Activated T-helper 9 cell treated with anti-CD3 and anti-CD28 coated beads, Interleukin-2, amount 50 U/mL, for 16 hours (primary cell): ENCODE results near the gene HSPB6.
"Not testable (repeated sequence)": the region's sequence is repeated elsewhere in the genome, so short reads cannot be mapped to it uniquely, and the experiment has no call there.

Experiments used
- DNase-seq: peaks from one replicate; pipeline ENCODE4 v3.0.0-alpha.2; 2020; ENCODE audit warnings: low read depth

Gene HSPB6, protein sequence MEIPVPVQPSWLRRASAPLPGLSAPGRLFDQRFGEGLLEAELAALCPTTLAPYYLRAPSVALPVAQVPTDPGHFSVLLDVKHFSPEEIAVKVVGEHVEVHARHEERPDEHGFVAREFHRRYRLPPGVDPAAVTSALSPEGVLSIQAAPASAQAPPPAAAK

DNA sequence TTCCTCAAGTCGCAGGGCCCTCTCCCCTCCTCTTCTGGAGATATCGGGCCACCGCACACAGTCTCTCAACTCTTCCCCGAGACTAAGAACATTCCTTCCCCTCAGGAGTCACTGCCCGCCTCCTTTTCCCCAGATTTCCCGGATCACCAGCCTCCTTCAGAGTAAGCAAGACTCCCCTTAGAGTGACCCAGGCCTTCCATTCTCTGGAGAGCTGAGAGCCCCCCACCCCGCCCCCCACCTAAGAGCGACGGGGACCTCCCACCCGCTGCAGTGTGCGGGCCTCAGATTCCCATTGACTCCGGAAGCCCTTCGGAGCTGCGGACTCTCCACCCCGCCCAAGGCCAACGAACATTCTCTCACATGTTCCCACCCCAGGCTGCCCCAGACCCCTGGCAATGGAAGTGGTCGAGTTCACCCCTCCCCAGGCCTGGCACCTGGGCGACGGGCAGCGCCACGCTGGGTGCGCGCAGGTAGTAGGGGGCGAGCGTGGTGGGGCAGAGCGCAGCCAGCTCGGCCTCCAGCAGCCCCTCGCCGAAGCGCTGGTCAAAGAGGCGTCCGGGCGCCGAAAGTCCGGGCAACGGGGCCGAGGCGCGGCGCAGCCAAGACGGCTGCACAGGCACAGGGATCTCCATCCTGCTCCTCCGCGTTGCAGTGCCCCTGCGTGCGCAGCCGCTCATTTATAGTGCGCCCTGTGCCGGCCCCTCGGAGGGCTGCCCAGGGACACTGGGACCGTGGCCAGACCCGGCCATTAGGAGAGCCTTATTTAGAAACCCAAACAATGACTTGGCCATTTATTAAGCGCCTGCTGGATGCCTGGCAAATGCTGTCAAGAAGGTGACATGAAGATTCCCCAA lies at the start of gene HSPB6:
HSPB6 (minus strand) TSS at position 653 of the 854 bp plus-strand sequence; CDS start at position 632, 21 bp downstream.
- no peak for DNase-seq

DNA sequence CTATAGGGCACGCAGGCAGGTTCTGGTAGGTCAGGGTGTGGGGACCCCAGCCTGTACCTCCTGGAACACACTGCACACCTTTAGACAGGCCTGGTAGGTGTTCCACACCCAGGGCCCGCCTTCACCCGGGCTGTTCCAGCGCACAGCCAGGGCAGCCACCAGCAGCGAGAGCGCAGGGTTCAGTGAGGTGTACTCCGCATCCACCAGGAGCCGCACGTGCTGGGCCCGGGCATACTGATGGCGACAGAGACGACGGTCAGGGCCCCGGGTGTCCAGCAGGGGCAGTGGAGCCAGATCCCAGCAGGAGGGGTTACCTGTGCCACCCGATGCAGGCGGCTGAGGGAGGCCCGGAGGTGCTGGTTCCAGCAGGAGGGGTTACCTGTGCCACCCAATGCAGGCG lies 49.8 kb upstream of the HSPB6 start:
- no peak for DNase-seq

DNA sequence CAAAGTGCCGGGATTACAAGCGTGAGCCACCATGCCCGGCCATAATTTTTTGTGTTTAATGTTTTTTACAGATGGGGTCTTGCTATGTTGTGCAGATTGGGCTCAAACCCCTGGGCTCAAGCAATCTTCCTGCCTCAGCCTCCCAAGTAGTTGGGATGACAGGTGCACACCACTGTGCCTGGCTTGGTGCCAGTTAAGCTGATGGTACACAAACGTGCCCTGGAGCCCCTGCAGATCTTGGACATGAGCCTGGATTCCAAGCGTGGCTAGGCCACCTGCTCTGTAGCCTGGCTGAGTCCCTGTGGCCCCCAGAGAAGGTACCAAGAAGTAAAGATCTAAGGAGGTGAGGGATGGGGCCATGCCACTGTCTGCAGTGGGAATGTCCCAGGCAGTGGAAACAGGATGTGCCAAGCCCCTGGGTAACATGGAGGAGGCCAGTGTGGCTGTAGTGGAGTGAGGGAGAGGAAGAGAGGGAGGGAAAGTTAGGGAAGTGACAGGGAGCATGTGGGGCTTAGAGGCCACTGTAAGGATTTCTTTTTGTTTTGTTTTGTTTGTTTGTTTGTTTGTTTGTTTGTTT lies 48.8 kb upstream of the HSPB6 start:
- DNase-seq = no peak

DNA sequence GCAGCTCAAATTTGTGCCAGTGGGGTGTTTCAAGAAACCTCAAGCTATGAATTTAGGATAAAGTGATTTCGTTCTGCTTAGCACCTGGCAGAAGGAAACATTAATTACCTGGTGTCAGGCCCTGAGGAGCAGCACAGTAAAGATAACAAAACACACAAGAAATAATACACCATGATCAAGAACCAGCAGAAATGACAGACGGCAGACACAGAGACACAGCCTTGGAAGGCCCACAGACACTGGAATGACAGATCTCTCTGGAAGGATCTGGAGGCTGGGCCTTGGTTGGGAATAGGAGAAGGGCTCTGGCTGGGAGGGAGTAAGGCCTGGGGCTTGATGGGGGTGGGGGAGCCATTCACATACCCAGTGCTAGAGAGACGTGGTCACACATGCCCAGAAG lies 45.0 kb upstream of the HSPB6 start:
- DNase-seq = no peak

DNA sequence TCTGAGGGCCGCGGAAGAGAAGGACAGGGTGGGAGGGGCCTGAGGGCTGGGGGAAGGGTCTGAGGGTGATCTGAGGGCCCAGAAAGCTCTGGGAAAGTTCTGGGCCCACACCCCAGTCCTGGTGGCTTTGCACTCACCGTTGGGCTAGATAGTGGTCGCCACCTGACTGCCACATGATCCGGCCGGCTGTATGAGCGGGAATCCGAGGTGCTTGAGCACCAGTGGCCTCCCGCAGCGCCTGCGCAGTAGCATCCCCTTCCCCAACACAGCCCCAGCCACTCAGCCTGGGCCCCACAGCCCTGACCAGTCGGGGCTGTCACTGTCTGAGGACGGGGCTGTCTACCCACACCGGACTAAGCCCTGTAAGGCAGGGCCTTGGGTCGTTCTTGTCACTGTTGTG lies 40.8 kb upstream of the HSPB6 start:
- DNase-seq = no peak

DNA sequence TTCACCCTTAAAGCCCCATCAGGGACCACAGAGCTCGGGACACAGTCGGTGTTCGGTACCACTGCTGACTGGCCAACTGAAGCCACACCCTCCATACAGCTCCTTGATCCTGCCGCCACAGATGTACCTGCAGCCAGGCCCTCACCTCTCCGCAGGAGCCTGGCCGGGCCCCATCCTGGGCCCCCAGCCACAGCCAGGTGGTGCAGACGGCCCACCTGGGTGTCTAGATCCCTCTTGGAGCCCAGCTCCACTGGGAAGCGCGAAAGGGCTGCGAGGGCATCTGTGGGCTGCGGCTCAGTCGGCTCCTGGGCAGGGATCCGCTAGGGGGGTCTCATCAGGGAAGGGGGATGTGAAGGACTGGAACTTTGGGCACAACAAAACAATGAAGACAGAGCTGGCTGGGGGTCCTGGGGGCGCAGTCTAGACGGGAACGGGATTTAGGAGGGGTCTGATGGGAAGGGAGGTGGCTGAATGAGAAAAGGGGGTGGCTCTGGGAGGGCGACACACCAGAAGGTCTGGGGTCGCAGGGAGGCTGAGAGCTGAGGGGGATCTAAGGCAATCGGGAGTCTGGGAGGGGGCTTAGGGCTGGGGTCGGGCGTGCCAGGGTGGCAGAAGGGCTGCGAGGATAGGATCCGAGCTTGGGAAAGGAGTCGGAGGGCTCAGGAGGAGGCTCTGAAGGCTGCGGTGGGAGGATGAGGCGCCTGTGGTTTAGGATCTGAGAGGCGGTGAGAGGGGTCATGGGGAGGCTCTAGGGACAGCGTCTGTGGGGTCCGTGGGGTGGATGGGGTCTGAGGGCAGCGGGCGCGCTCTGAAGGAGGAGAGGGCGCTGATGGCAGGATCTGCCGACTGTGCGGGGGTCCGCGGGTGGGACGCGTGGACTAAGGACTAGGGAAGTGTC lies 40.1 kb upstream of the HSPB6 start:
- DNase-seq = no peak

DNA sequence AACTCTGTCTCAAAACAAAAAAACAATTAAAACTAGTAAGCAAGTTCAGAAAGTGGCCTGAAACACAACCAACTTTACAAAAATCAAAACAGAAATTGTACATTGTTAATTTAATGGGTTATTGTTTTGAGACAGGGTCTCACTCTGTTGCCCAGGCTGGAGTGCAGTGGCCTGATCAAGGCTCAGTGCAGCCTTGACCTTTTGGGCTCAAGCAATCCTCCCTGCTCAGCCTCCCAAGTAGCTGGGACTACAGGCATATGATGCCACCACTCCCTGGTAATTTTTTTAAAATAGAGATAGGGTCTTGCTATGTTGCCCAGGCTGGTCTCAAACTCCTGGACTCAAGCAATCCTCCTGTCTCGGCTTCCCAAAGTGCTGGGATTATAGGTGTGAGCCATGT lies 38.7 kb upstream of the HSPB6 start:
- DNase-seq = not testable (repeated sequence)

DNA sequence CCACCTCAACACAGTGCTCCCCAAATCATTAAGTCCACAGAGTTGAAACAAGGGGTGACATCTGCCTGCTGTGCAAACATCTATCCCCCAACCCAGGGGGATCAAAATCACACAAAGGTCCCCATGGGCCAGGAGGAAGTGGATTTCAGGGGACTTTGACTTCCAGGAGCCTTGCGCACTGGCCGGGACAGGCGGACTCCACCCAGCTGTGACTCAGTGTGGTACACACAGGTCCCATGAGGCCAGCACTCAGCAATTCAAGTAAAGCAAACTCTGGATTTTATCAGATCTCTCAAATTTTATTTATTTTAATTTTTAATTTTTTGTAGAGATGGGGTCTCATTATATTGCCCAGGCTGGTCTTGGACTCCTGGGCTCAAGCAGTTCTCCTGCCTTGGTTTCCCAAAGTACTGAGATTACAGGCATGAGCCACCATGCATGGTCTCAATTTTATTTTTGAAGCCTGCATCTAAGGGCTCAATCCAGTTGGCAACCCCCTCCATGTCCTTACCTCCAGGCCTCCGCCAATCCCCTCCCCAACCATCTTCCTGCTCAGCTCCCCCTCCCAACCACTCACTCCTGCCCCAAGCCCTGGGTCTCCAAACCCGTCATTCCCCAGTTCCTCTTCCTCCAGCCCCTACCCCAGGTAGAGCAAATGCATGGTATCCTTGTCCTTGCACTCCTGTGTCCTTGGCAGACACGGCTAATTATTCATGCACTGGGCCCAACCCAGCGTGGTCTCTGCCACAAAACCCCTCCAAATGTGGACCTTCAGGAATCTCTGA lies 36.7 kb upstream of the HSPB6 start:
- no peak for DNase-seq

DNA sequence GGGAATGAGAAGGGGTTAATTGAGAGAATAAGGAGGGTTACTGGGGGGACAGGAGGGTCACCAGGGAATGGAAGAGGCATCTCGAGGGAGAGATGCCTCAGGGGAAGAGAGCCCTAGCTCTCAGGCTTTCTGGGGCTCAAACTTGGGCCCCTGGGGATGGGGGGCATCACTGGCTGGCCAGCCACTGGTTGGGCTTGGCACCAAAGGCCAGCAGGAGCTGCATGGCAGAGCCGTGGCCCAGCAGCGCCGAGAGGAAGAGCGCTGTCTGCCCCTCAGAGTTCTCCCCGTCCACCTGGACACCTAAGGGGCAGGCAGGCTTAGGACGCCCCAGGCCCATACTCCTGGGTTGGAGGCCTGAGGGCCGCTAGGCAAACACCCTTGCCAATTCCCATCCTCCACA lies 36.1 kb upstream of the HSPB6 start:
- DNase-seq = no peak

DNA sequence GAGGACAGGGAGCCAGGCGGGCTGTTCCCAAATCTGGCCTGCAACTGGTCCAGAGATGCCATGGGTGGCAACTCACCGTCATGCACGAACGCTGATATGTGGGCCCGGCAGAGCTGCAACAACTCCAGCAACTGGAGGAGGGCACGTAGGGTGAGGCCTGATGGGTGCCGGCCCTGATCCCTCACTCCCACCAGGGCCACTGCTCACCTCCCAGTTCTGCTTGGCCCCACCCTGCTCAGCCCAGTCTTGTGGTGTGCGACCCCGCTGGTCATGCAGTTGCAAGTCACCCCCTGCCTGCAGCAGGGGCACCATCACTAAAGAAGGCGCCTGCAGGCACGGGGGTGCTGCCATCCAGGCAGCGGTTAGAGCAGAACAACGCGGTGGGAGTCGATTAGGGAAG lies 35.5 kb upstream of the HSPB6 start:
- DNase-seq = no peak

DNA sequence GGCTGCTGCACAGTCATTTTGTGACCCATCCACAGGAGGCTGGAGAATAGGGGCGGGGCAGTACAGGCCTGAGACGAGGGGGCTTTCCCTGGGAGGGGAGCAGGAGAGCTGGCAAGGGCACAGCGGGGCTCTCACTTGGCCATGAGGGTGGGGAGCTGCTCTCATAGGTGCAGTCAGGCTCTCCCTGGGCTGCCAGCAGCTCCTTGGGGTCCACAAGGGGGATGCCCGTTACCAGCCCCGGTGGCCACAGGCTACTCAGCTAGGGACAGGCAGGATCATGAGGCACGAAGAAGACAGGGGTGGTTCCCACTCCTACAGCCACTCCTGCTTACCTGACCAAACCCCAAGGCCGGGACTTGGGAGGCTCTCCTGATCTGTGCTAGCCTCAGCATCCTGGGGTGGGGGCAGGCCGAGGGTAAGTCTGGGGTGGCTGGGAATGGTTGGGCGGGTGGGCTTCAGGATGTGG lies 35.0 kb upstream of the HSPB6 start:
- no peak for DNase-seq

DNA sequence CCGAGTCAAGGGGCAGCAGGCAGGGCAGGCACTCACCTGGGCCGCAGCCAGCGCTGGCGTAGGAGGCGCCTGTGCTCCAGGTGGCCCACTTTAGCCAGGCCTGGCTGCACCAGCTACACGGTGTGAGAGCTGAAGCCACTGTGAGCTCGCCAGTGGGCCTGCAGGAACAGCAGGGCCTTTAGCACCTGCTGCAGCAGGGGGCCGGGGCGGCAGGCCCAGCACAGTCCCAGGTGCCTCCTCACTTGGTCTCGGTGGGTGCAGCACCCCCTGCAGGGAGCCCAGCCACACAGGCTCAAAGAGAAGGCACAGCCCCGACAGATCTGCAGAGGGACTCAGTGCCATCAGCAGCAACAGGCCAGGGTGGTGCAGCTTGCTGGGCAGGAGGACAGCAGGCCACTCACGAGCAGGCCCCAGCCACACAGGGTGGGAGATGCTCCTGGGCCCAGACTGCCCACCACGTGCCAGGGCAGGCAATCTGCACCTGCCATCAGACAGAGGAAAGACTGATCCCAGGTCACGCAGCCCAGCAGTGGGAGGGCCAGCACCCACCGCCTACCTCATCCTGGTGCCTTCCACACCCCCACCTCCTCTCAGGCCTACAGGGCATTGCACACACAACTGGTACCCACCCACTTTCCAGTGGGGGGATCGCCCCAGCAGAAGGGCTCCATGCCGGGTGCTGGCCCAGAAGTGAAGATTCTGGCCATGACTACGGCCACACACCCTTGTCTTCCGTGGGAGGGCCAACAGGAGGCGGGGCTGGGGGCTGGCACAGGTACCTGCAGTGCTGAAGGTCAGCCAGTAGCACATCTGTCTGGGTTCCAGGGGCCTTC lies 34.4 kb upstream of the HSPB6 start:
- DNase-seq = no peak

DNA sequence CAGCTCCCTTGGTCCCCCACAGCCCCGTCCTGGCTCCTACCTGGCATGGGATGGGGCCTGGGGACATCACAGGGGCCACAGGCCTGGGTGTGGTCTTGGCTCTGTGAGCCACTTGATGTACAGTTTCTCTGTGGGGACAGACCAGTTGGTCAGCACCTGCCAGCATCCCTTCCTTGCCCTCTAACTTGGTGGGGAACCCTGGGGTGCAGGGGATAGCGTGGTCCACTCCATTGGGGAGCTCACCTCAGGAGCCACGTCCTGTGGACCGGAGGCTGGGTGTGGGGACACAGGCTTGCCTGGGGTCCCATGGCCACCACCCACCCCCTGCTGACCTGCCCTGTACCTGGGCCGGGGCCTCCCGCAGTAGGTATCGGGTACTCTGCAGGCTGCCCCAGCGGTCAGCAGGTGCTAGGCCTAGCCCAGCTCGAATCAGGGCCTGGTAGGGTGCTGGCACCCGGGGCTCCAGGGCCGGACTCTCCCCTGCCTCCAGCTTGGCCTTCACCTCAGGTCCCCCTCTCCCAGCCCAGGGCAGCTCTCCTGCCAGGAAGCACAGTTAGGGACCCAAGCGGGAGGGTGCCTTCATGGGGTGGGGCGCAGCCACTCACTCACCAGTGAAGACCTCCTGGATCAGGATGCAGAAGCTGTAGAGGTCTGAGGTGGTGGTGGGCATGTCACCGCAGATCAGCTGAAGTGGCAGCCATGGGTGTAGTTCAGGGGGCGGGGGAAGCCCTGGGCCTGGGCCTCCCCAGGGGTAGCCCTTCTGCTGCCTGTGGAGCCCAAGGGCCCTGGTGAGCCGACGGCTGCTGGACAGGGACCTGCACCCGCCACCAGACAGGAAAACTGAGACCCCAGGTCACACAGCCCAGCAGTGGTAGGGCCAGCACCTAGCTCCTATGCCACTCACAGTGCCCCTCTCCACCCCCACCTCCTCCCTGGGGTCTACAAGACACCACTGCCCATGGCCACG lies 33.4 kb upstream of the HSPB6 start:
- no peak for DNase-seq

DNA sequence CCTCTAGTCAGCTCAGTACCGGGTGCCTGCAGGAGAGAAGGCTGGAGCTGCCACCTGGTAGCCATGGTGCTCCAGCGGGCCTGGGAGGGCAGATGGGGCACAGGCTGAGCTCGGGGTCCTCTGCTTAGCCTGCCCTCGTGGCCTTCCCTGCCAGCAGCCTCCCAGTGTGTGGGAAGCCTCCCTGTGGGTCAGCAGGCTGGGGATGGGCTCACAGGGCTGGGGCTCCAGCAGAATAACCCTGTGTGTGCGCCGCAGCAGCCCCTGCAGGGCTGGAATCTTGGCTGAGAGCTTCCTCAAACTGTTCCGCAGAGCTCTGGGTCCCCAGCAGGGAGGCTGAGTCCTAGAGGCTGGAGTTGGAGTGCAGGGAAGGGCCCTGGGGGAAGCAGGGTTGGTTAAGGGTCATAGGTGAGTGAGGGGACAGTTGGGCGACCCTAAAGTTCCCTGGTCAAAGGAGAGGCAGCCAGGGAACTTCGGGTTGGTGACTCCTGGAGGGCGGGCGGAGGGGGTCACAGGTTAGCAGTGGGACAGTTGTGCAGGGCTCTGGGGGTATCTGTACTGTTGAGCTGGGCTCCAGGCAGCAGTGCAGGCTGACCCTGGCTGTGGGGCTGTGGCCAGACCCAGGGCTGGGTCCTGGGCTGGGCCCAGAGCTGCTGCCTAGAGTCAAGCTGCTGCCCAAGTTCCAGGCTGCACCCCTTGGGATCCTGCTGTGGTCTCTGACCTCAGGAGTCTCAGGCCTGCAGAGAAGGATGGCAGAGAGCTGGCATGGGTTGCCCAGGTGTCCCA lies 32.6 kb upstream of the HSPB6 start:
- no peak for DNase-seq

DNA sequence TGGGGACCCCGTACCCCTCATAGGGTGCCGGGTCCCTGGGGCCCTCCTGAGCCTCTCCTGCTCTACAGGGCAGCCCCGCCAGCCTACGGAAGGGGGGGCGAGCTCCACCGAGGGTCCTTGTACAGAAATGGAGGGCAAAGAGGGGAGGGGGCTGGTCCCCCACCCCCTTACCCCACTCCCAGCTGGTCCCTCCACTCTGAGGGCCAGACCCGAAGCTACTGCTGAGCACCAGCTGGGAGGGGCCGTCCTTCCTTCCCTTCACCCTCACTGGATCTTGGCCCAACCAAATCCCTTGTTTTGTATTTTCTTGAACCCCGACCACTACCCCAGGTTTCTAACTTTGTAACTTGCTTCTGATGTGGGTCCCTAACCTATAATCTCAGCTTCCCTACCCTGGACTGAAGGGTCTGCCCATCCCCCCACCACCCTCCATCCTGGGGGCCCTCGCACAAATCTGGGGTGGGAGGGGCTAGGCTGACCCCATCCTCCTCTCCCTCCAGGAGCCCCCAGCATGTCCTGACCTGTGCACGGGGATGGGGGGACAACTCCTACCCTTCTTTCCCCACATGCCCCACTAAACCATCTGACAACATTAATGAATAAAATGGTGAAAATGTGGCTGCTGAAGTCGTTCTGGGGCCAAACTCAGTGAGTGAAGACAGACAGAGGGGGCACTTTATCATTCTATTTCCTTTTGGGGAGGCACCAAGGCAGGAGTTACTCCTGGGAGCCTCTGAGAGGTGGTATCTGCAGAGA lies 31.6 kb upstream of the HSPB6 start:
- no peak for DNase-seq

DNA sequence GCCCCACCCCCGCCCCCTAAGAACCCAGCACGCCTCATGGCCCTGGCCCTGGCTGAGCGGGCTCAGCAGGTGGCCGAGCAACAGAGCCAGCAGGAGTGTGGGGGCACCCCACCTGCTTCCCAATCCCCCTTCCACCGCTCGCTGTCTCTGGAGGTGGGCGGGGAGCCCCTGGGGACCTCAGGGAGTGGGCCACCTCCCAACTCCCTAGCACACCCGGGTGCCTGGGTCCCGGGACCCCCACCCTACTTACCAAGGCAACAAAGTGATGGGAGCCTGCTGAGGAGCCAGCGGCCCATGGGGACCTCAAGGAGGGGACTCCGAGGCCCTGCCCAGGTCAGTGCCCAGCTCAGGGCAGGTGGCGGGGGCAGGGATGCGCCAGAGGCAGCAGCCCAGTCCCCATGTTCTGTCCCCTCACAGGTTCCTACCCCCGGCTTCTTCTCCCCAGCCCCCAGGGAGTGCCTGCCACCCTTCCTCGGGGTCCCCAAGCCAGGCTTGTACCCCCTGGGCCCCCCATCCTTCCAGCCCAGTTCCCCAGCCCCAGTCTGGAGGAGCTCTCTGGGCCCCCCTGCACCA lies 30.5 kb upstream of the HSPB6 start:
- DNase-seq = no peak
